ENCODE measurements around the gene ZFY.
"Not testable (repeated sequence)": the region's sequence is repeated elsewhere in the genome, so short reads cannot be mapped to it uniquely, and the experiment has no call there.

The ZFY gene

GRCh38 chrY:2965629-2966028 is 30.4 kb downstream of the ZFY start:
- DNase-seq (ENCODE audit: low read depth) = no peak
- H3K4me3 ChIP-seq (ENCODE audit: low read depth, low read length) = no peak overlapping the region
- TF ChIP-seq CTCF (IDR thresholded peaks at IDR 0.05; ENCODE audit: control insufficient read depth, extremely low read depth, insufficient read depth) = no peak

GRCh38 chrY:2969561-2969960 is 34.4 kb downstream of the ZFY start:
- DNase-seq (ENCODE audit: low read depth) = no peak
- H3K4me3 ChIP-seq (ENCODE audit: low read depth, low read length) = no peak overlapping the region
- no peak for TF ChIP-seq CTCF (IDR thresholded peaks at IDR 0.05; ENCODE audit: control insufficient read depth, extremely low read depth, insufficient read depth)

- DNase-seq (ENCODE audit: low read depth) = no peak
- no peak overlapping the region for H3K4me3 ChIP-seq (ENCODE audit: low read depth, low read length)
- no peak for TF ChIP-seq CTCF (IDR thresholded peaks at IDR 0.05; ENCODE audit: control insufficient read depth, extremely low read depth, insufficient read depth)
Observed at GRCh38 chrY:2972708-2973107, 37.5 kb downstream of the ZFY start.

GRCh38 chrY:2973110-2973751 is 38.0 kb downstream of the ZFY start:
- H3K4me3 ChIP-seq (ENCODE audit: low read depth, low read length) = no peak overlapping the region
- DNase-seq (ENCODE audit: low read depth) = no peak
- no peak for TF ChIP-seq CTCF (IDR thresholded peaks at IDR 0.05; ENCODE audit: control insufficient read depth, extremely low read depth, insufficient read depth)

GRCh38 chrY:2979283-2979682 is 44.1 kb downstream of the ZFY start:
- no peak overlapping the region for H3K4me3 ChIP-seq (ENCODE audit: low read depth, low read length)
- TF ChIP-seq CTCF (IDR thresholded peaks at IDR 0.05; ENCODE audit: control insufficient read depth, extremely low read depth, insufficient read depth) = no peak
- no peak for DNase-seq (ENCODE audit: low read depth)

- no peak for TF ChIP-seq CTCF (IDR thresholded peaks at IDR 0.05; ENCODE audit: control insufficient read depth, extremely low read depth, insufficient read depth)
- no peak for DNase-seq (ENCODE audit: low read depth)
- H3K4me3 ChIP-seq (ENCODE audit: low read depth, low read length) = no peak overlapping the region
Observed at GRCh38 chrY:2984491-2984890, 49.3 kb downstream of the ZFY start.

GRCh38 chrY:2987178-2987577 is 52.0 kb downstream of the ZFY start:
- H3K4me3 ChIP-seq (ENCODE audit: low read depth, low read length); DNase-seq (ENCODE audit: low read depth): not testable (repeated sequence)

- DNase-seq (ENCODE audit: low read depth); H3K4me3 ChIP-seq (ENCODE audit: low read depth, low read length): not testable (repeated sequence)
Observed at GRCh38 chrY:2997369-2997768, 62.2 kb downstream of the ZFY start.
